Endodermal cell (in vitro differentiated cells): Measurements from ENCODE around the gene PRELP. TPM values are rescaled to one million over a fixed set of nuclear protein-coding genes. Genes with fewer than 3 reads are reported as not detected.

ENCODE experiments used
- DNase-seq: peaks from one replicate; pipeline ENCODE4 v3.0.0-alpha.2; 2017
- H3K27ac ChIP-seq: 2 replicates; pipeline ENCODE4 v1.5.1; 2013; ENCODE audit warnings: mild to moderate bottlenecking, low read depth, low read length, moderate library complexity
- H3K27me3 ChIP-seq: 2 replicates; pipeline ENCODE4 v1.6.1; 2013; ENCODE audit warnings: mild to moderate bottlenecking, low read length, moderate library complexity; ENCODE audit not compliant: insufficient read depth, control insufficient read depth, poor library complexity, severe bottlenecking
- H3K36me3 ChIP-seq: 2 replicates; pipeline ENCODE4 v1.7.0; 2013; ENCODE audit warnings: mild to moderate bottlenecking, low read length, moderate library complexity; ENCODE audit not compliant: control insufficient read depth, insufficient read depth
- H3K4me1 ChIP-seq: one replicate; pipeline ENCODE4 v1.7.0; 2013; ENCODE audit warnings: low read length; ENCODE audit not compliant: control insufficient read depth, insufficient read depth
- H3K4me3 ChIP-seq: 2 replicates; pipeline ENCODE4 v1.5.1; 2013; ENCODE audit warnings: mild to moderate bottlenecking, low read length, moderate library complexity
- H3K9ac ChIP-seq: 2 replicates; pipeline ENCODE4 v1.6.1; 2013; ENCODE audit warnings: mild to moderate bottlenecking, low read length, moderate library complexity; ENCODE audit not compliant: poor library complexity, severe bottlenecking; ENCODE audit errors: extremely low read depth
- H3K9me3 ChIP-seq: 2 replicates; pipeline ENCODE4 v1.6.1; 2013; ENCODE audit warnings: mild to moderate bottlenecking, low read length, moderate library complexity; ENCODE audit not compliant: control insufficient read depth
- H3K27ac Mint-ChIP-seq: 2 replicates; pipeline ENCODE4 v1.8.0; 2020; ENCODE audit warnings: mixed read lengths
- H3K27me3 Mint-ChIP-seq: 2 replicates; pipeline ENCODE4 v1.8.0; 2021; ENCODE audit warnings: mild to moderate bottlenecking, mixed read lengths; ENCODE audit not compliant: insufficient read depth
- H3K36me3 Mint-ChIP-seq: 2 replicates; pipeline ENCODE4 v1.8.0; 2020; ENCODE audit warnings: low read depth, mixed read lengths
- H3K4me1 Mint-ChIP-seq: 2 replicates; pipeline ENCODE4 v1.8.0; 2020; ENCODE audit warnings: mixed read lengths
- H3K4me3 Mint-ChIP-seq: 2 replicates; pipeline ENCODE4 v1.8.0; 2020; ENCODE audit warnings: mild to moderate bottlenecking, moderate library complexity, mixed read lengths
- H3K9me3 Mint-ChIP-seq: 2 replicates; pipeline ENCODE4 v1.8.0; 2020; ENCODE audit warnings: mild to moderate bottlenecking, mixed read lengths
- CTCF ChIP-seq: fragments of 200-600 bp; sonication (generic); conservative IDR thresholded peaks from 2 replicates; pipeline ENCODE4 v1.5.0; 2021; ENCODE audit warnings: antibody characterized with exemption, mild to moderate bottlenecking
- WGBS, 2 experiments: methylation state at CpG; one replicate each; pipeline versions ENCODE4 v1.1.5 to v1.1.7; 2013; ENCODE audit warnings: missing lambda C conversion rate in 2 of 2, mixed read lengths in 1 of 2; ENCODE audit not compliant: insufficient coverage in 1 of 2, insufficient read length in 1 of 2; 5-methylcytosine and 5-hydroxymethylcytosine counted together
- total RNA-seq, 2 donors: library from RNA; stranded (reverse); fragmentation: NEBNext Ultra II Directional in 1 of 2; extraction: Animal tissue kit (Norgen Biotek cat#: 25700) in 1 of 2; gene quantifications; 2 replicates in 1 of 2; 3 replicates in 1 of 2; pipeline ENCODE4 v1.2.1, GENCODE V29; 2021

The PRELP gene
- total RNA-seq, 2 donors from 2014 or later: 0.66 to 3.9 TPM

DNA sequence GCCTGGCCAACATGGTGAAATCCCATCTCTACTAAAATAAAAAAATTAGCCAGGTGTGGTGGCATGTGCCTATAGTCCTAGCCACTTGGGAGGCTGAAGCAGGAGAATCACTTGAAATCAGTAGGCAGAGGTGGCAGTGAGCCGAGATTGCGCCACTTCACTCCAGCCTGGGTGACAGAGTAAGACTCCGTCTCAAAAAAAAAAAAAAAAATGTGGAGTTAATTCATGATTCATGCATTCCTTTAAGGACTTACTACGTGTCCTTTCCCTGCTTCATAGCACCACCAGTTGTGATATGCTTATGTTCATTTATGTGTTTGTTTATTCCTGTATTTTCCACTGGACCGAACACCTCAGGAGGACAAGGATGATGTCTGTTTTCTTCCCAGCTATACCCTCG lies 12.7 kb upstream of the PRELP start:
- Histone ChIP-seq H3K27me3 (no peaks in the 10 kb centered on the region), H3K9ac (no peak overlapping the region), H3K27ac (no peak overlapping the region), H3K36me3 (no peaks in the 10 kb centered on the region), H3K9me3 (no peaks in the 10 kb centered on the region), H3K4me1 (peaks cover 6% of the 10 kb centered on the region), H3K4me3 (no peak overlapping the region)
- 86 to 92% methylated on average over 5 to 6 of the region's 6 CpGs for WGBS, 2 experiments
- Mint-ChIP-seq H3K27me3 (peaks cover 7% of the 10 kb centered on the region), H3K36me3 (no peaks in the 10 kb centered on the region), H3K4me3 (no peak overlapping the region), H3K9me3 (peaks cover 3% of the 10 kb centered on the region), H3K4me1 (peaks cover 44% of the 10 kb centered on the region), H3K27ac (no peak overlapping the region)
- no peak for DNase-seq
- no peak for TF ChIP-seq CTCF

DNA sequence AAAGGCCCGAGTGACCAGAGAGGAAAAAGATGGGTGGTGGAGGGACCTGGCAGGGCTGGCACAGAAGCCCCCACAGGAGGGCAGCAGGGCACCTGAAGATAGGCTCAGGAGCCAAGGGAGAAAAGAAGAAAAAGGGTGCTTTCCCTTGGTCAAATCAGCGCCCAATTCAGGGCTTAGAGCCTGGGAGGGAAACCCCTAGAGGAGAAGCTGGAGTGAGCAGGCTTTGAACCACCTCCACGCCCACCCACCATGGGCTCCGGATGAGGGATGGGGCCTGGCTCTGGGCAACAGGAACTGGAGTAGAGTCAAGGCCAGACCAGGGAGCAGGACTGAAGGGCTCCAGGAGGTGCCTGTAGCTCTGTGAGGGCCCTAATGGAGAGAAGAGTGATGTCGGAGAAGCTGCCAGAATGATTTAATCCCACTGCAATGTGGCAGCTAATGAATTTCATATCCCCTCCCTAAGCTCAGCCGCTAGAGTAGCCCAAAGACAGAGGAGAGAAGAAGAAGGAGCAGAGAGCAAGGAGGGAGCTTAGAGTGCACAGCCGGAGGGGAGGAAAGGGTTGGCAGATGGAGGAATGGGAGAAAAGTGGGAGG lies 12.0 kb upstream of the PRELP start:
- peak; percentile 75 for DNase-seq
- Histone ChIP-seq H3K36me3 (no peaks in the 10 kb centered on the region), H3K4me3 (no peak overlapping the region), H3K9ac (no peak overlapping the region), H3K9me3 (no peaks in the 10 kb centered on the region), H3K27ac (no peak overlapping the region), H3K27me3 (no peaks in the 10 kb centered on the region), H3K4me1 (peaks cover 6% of the 10 kb centered on the region)
- no peaks in the 10 kb centered on the region for H3K9me3 Mint-ChIP-seq
- WGBS, 2 experiments: 56 to 78% methylated on average over 5 to 7 of the region's 7 CpGs
- no peak overlapping the region for H3K27ac Mint-ChIP-seq
- H3K27me3 Mint-ChIP-seq: peaks cover 7% of the 10 kb centered on the region
- H3K36me3 Mint-ChIP-seq: no peaks in the 10 kb centered on the region
- peaks cover 47% of the 10 kb centered on the region for H3K4me1 Mint-ChIP-seq
- H3K4me3 Mint-ChIP-seq: no peak overlapping the region
- TF ChIP-seq CTCF: peak; percentile 47

DNA sequence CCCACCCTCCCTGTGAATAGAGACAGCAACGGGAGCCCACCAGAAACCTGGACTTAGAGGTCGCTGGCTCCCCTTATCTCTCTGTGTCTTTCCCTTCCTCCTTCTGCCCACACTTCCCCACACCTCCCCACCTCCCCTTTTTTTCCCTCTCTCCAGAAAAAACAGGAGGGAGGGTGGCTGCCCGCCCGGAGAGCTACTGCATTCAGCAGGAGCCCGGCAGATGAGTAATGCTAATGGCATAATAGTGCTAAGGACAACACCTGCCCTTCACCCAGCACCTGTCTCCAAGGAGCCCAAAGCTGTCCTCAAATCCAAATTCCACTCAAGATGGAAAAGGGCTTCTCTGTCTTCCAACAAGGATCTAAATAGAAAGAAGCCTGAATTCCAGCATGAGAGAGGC lies 11.4 kb upstream of the PRELP start:
- Mint-ChIP-seq H3K27ac (no peak overlapping the region), H3K9me3 (no peaks in the 10 kb centered on the region), H3K27me3 (peaks cover 7% of the 10 kb centered on the region), H3K4me1 (peaks cover 50% of the 10 kb centered on the region), H3K4me3 (no peak overlapping the region), H3K36me3 (no peaks in the 10 kb centered on the region)
- WGBS, 2 experiments: 64 to 80% methylated on average over 1 to 5 of the region's 5 CpGs
- TF ChIP-seq CTCF: no peak
- no peaks in the 10 kb centered on the region for H3K9me3 ChIP-seq
- DNase-seq: no peak
- H3K27ac ChIP-seq: no peak overlapping the region
- H3K4me3 ChIP-seq: no peak overlapping the region
- peaks cover 9% of the 10 kb centered on the region for H3K4me1 ChIP-seq
- no peaks in the 10 kb centered on the region for H3K27me3 ChIP-seq
- no peak overlapping the region for H3K9ac ChIP-seq
- no peaks in the 10 kb centered on the region for H3K36me3 ChIP-seq
